Measurements from ENCODE around the gene ADORA2A.

Gene ADORA2A

GRCh38 chr22:24418786-24419474 lies 8.5 kb upstream of the ADORA2A start:
- DNase-seq (ENCODE audit: low read depth): no peak

DNA sequence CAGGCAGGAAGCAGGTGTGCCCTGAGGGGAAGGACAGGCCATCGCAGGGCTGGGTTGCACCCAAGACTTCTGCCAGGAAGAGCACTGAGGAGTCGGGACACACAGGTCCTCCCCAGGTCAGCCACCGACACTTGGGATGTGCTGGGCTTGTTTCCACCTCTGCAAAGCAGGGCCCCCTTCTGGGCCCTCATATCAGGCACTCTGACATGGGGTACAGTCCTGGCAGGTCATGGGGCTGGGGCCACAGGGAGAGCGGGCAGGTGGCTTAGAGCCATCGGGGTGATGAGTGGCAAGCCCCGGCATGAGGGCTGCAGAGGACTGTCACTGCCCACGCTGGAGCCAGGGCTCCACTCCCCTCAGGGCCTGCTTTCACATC lies 7.9 kb upstream of the ADORA2A start:
- no peak for DNase-seq (ENCODE audit: low read depth)

GRCh38 chr22:24420072-24420976 lies 7.1 kb upstream of the ADORA2A start:
- no peak for DNase-seq (ENCODE audit: low read depth)

DNA sequence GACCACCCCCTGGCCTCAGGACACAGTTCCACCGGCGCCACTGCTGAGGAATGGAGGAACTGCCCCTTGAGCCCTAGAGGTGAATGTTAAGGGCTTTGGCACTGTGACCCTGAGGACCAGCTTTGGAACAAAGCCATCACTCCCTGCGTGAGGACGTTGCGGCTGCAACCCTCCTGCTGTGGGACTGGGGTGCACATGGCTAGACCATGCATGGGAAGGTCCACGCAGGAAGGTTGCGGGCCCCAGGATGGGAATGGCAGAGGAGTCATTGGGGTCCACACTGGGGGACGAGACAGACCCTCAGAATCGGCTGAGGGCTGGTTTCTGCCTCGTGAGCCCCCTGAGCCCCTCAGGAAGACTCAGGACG lies 6.4 kb upstream of the ADORA2A start:
- DNase-seq (ENCODE audit: low read depth): no peak

DNA sequence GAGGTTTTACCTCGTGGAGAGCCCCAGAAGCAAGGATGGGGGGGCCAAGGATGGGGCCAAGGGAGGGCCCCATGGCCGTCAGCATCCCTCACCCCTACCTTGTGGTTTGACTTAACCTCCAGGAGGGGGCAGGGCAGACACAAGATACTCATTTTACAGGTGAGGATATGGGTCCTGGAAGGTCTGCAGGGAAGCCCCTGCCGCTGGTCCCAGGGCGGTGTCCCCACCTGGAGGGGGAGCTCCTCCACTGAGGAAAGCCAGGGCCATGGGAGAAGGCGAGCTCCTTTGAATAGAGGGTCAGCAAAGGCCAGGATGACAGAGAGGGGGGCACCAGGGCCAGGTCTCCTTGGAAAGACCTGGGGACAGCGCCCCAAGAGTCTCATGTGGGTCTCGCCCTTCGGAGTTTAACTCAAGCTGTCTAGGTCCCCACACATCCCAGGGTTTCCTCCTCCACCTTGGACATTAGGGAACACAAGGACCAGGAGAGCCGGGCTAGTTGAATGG lies 5.9 kb upstream of the ADORA2A start:
- peak; percentile 27 for DNase-seq (ENCODE audit: low read depth)

- DNase-seq (ENCODE audit: low read depth): no peak
Observed at GRCh38 chr22:24422102-24422665, 5.2 kb upstream of the ADORA2A start.

- peak; percentile 40 for DNase-seq (ENCODE audit: low read depth)
Observed at GRCh38 chr22:24423519-24424000, 3.8 kb upstream of the ADORA2A start.

- no peak for DNase-seq (ENCODE audit: low read depth)
Observed at GRCh38 chr22:24424001-24424900, 3.1 kb upstream of the ADORA2A start.

- DNase-seq (ENCODE audit: low read depth): no peak
Observed at GRCh38 chr22:24424901-24425775, 2.3 kb upstream of the ADORA2A start.

GRCh38 chr22:24426436-24426835 lies 963 bp upstream of the ADORA2A start:
- DNase-seq (ENCODE audit: low read depth): no peak

DNA sequence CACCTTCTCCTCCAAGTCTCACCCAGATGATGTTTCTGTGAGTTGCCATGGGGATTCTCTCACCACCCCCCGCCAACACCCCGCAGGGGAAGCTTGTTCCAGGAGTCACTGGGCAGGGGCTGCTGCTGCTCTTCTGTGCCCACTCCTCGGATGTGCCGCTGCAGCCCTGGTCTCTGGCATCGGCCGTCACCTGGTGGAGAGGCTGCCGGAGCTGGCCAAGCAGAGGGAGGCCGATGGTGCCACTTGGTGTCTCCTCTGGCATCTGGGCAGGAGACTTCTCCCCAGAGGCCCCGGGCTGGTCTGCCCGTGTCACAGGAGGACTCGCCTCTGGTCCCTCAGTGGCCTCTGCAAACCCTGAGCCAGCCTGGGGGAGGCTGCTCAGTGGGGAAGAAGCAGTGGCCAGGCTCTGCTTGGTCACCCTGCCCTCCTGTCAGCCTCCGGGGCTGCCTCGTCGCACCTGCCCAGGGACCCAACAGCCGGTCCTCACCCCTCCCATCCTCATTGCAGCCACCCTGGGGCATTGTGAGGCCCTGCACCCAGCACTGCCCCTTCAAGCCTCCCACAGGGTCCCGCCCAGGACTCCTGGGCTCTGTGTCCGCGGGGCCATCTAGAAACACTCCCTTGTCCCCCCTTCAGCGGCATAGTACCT lies 424 bp upstream of the ADORA2A start:
- DNase-seq (ENCODE audit: low read depth): peak; percentile 22

GRCh38 chr22:24428751-24429410 lies 1.5 kb downstream of the ADORA2A start:
- no peak for DNase-seq (ENCODE audit: low read depth)

DNA sequence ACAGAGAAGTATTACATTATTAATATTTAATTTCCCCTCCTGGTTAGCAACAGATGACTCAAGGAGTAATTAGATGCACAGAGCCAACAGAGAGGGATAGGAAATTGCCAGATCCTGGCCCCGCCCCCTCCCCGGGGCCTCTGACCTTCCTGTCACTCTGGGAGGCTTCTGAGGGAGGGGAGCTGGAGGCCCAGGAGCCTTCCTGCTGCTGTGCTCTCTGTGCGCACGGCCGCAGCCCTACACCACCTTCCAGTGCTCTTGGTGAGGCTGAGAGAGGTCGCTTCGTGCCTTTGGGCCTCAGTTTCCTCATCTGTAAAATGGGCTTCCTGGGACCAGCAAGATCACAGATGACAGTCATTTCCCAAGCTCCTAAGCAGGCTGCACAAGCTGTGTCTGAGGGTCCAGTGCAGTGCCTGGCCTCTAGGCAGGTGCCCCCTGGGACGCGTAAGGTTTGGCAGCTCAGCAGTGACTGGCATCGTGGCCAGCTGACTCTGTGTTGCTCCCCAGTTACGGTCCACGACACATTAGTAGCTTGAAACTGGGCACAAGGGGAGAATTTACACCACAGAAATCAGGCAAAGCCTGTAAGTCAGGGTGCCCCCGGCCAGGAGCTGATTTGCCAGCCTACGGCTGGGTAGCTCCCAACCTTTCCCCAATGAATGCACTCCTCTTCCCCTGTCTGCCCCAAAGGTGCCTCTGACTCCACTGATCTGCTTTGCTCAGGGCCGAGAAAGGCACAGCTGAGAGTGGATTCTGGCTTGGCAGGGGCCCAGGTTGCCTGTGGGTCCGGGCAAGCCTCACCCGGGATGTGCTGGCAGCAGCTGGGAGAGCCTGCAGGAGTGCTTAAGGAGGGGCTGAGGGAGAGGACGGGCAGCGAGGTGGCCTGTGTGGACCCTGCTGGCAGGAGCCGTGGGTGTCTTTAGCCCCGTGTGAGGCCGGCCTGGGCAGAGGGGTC lies 2.3 kb downstream of the ADORA2A start:
- DNase-seq (ENCODE audit: low read depth): peak; percentile 40

DNA sequence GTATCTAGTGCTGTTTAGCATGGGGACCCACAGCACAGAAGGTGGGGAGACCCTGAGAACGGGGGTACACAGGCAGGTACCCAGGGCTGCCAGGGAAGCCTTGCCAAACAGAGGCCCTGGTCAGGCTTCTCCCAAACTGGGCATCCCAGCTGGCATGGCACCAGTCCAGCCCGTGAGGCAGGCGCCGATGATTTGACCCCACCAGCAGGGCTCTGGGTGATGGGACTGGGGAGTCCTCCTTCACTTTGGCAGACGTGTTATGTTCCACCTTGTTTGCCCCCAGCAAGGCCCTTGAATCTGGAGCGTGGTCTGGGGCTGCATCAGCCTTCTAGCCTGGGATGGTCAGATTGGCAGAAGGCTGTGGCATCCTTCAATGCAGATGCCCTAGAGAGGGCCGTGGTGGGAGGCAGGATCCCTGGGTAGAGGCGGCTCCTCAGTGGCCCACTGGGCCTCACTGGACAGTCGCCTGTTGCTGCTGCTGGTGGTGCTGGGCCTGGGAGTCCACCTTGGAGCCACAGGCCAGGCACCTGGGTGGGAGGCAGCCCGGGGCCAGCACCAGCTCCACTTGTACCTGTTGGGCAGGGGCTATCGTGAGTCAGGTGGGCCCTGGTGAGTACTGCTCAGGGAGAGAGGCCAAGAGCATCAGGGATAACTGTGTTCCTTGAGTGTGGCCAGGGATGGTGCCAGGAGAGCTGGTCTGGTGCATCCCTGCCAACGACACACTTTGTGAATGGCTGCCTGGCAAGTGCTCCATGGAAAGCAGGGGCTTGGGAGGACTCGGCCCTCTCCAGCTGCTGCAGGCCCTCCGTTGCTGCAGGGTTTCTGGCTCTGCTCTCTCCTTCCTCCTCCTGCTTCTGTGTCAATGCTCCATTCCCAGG lies 3.3 kb downstream of the ADORA2A start:
- DNase-seq (ENCODE audit: low read depth): no peak

- no peak for DNase-seq (ENCODE audit: low read depth)
Observed at GRCh38 chr22:24431309-24432034, 4.1 kb downstream of the ADORA2A start.

GRCh38 chr22:24432059-24432853 lies 4.9 kb downstream of the ADORA2A start:
- DNase-seq (ENCODE audit: low read depth): no peak
